ENCODE measurements around the gene APOBEC3A. TPM values are rescaled to one million over a fixed set of nuclear protein-coding genes. Genes with fewer than 3 reads are reported as not detected.

The APOBEC3A gene
- total and polyA plus RNA-seq, 2 of the 8 experiments (the other 6 are each of a cell fraction or from before 2014, with no cell fraction given), result not detected

- no peak overlapping the region for H4K5ac ChIP-seq (ENCODE audit: insufficient read length, low read depth, low read length)
- H2BK120ac ChIP-seq (replicated peaks; ENCODE audit: low read depth, low read length), result no peak overlapping the region
- H4K20me1 ChIP-seq (replicated peaks in 1 of 2; ENCODE audit: control insufficient read depth in 1 of 2, insufficient read depth in 2 of 2, low read length in 2 of 2), result peaks cover 0 to 2% of the 10 kb centered on the region in 2 experiments
- H3K27me3 ChIP-seq (replicated peaks in 1 of 4; ENCODE audit: control insufficient read depth in 3 of 4, extremely low read depth in 1 of 4, insufficient read depth in 3 of 4, low read length in 3 of 4), result no peaks in the 10 kb centered on the region
- no peak overlapping the region for H3K18ac ChIP-seq (ENCODE audit: extremely low read depth, low read length)
- H3K23ac ChIP-seq (ENCODE audit: insufficient read length), result no peak overlapping the region
- no peaks in the 10 kb centered on the region for H3K36me3 ChIP-seq (ENCODE audit: control insufficient read depth in 2 of 4, insufficient read depth in 4 of 4, low read length in 3 of 4)
- H3K79me2 ChIP-seq (ENCODE audit: control insufficient read depth in 1 of 2, insufficient read depth in 2 of 2, low read length in 2 of 2), result no peaks in the 10 kb centered on the region
- DNase-seq (ENCODE audit: low read depth in 1 of 2, low spot score in 2 of 2), result no peak
- no peak overlapping the region for H2AK5ac ChIP-seq (ENCODE audit: low read depth, low read length)
- H3K56ac ChIP-seq (replicated peaks; ENCODE audit: insufficient read length, low read depth, low read length), result no peak overlapping the region
- H4K8ac ChIP-seq (ENCODE audit: extremely low read depth, insufficient read depth, low read length), result no peak overlapping the region
- TF ChIP-seq TBP (IDR thresholded peaks at IDR 0.05; ENCODE audit: low read depth, low read length) (peak; percentile 41; the same call in 1 of the 2 replicates), YY1 (IDR thresholded peaks at IDR 0.05; ENCODE audit: low read depth, low read length) (no peak), HDAC2 (IDR thresholded peaks at IDR 0.05; ENCODE audit: borderline replicate concordance in 1 of 2, low read depth in 2 of 2, low read length in 2 of 2) (no peak)
- TF ChIP-seq, protein P1, sequence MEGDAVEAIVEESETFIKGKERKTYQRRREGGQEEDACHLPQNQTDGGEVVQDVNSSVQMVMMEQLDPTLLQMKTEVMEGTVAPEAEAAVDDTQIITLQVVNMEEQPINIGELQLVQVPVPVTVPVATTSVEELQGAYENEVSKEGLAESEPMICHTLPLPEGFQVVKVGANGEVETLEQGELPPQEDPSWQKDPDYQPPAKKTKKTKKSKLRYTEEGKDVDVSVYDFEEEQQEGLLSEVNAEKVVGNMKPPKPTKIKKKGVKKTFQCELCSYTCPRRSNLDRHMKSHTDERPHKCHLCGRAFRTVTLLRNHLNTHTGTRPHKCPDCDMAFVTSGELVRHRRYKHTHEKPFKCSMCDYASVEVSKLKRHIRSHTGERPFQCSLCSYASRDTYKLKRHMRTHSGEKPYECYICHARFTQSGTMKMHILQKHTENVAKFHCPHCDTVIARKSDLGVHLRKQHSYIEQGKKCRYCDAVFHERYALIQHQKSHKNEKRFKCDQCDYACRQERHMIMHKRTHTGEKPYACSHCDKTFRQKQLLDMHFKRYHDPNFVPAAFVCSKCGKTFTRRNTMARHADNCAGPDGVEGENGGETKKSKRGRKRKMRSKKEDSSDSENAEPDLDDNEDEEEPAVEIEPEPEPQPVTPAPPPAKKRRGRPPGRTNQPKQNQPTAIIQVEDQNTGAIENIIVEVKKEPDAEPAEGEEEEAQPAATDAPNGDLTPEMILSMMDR (IDR thresholded peaks at IDR 0.05; ENCODE audit: control extremely low read depth in 1 of 3, insufficient read depth in 1 of 3, low read depth in 1 of 3, low read length in 3 of 3), result peak in 1 of 3 experiments; percentile 13; a peak in 1 of 4 replicates
- TF ChIP-seq, protein P2, sequence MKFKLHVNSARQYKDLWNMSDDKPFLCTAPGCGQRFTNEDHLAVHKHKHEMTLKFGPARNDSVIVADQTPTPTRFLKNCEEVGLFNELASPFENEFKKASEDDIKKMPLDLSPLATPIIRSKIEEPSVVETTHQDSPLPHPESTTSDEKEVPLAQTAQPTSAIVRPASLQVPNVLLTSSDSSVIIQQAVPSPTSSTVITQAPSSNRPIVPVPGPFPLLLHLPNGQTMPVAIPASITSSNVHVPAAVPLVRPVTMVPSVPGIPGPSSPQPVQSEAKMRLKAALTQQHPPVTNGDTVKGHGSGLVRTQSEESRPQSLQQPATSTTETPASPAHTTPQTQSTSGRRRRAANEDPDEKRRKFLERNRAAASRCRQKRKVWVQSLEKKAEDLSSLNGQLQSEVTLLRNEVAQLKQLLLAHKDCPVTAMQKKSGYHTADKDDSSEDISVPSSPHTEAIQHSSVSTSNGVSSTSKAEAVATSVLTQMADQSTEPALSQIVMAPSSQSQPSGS (IDR thresholded peaks at IDR 0.05; ENCODE audit: low read length), result no peak
- no peak overlapping the region for H3K9ac ChIP-seq (replicated peaks in 1 of 4; ENCODE audit: extremely low read depth in 1 of 4, low read depth in 3 of 4, low read length in 3 of 4)
- H3K27ac ChIP-seq (ENCODE audit: low read depth, low read length), result no peak overlapping the region
- H3K4me3 ChIP-seq (ENCODE audit: extremely low read depth in 1 of 4, insufficient read depth in 2 of 4, low read depth in 3 of 4, low read length in 4 of 4), result no peak overlapping the region
- FAIRE-seq, result no peak
- ChIA-PET CTCF (ENCODE audit: partially characterized antibody) (interaction anchor here (0.7 to 2.0 kb wide), 9 partner anchors 11 to 1477 kb away, joined by 3 to 15 read pairs (median 3); no protein-coding TSS in a partner anchor), POLR2A (ENCODE audit: partially characterized antibody) (interaction anchor here (0.6 kb wide), 1 partner anchor 28 kb away, joined by 4 read pairs; no protein-coding TSS in a partner anchor)
- peaks cover 0 to 4% (median 0%) of the 10 kb centered on the region in 4 experiments; a peak in 2 of 7 replicates for H3K4me1 ChIP-seq (replicated peaks in 1 of 4; ENCODE audit: control insufficient read depth in 3 of 4, insufficient read depth in 4 of 4, low read length in 3 of 4)
- no peak overlapping the region for H2BK5ac ChIP-seq (ENCODE audit: low read depth, low read length)
- 84% methylated on average over 7 of the region's 7 CpGs; no CpG with 5 or more reads in 1 of the 2 experiments for WGBS, 2 experiments (ENCODE audit: extremely low coverage in 1 of 2, insufficient coverage in 1 of 2, insufficient read length in 1 of 2, insufficient replicate concordance in 2 of 2, low coverage in 1 of 2, low lambda C conversion rate in 2 of 2, missing lambda C conversion rate in 1 of 2)
- H3K4ac ChIP-seq (replicated peaks; ENCODE audit: insufficient read length, low read depth, low read length), result no peak overlapping the region
- H2BK12ac ChIP-seq (ENCODE audit: low read depth, low read length), result no peak overlapping the region
- H4K91ac ChIP-seq (replicated peaks; ENCODE audit: insufficient read length, low read length), result no peak overlapping the region
- H2AFZ ChIP-seq (ENCODE audit: low read length), result no peak overlapping the region
- H2BK15ac ChIP-seq (ENCODE audit: low read length), result no peak overlapping the region
- no peaks in the 10 kb centered on the region for H3K9me3 ChIP-seq (ENCODE audit: insufficient read depth in 2 of 2, low read depth in 1 of 2, low read length in 1 of 2)
- no peak overlapping the region for H3K4me2 ChIP-seq (ENCODE audit: insufficient read depth in 1 of 2, low read depth in 2 of 2, low read length in 2 of 2)
- H3K14ac ChIP-seq (ENCODE audit: insufficient read length), result no peak overlapping the region
- H3K23me2 ChIP-seq (ENCODE audit: low read depth, low read length), result peaks cover 4% of the 10 kb centered on the region; the same call in 1 of the 2 replicates
- H3K79me1 ChIP-seq (ENCODE audit: low read depth, low read length), result no peaks in the 10 kb centered on the region
- no peak overlapping the region for H2BK20ac ChIP-seq (ENCODE audit: low read length)
Measured at GRCh38 chr22:38938925-38939324, 18.5 kb upstream of the APOBEC3A start.
